GM23338 (cell line): Measurements from ENCODE around the gene NIT2.

ENCODE experiments used
- CREB1 ChIP-seq: fragments of 250-450 bp; sonication (Bioruptor Pico); IDR thresholded peaks from 2 replicates; pipeline ENCODE4 v1.5.0; 2020; ENCODE audit warnings: low read depth, mild to moderate bottlenecking, moderate library complexity
- EZH2 ChIP-seq: fragments of 200-600 bp; sonication (generic); IDR thresholded peaks from one replicate; pipeline ENCODE4 v1.8.0; 2017; ENCODE audit warnings: antibody characterized with exemption, mild to moderate bottlenecking, low read depth; ENCODE audit not compliant: unreplicated experiment
- EZH2phosphoT487 ChIP-seq: fragments of 200-600 bp; sonication (generic); IDR thresholded peaks from one replicate; pipeline ENCODE4 v1.8.1; 2018; ENCODE audit warnings: antibody characterized with exemption; ENCODE audit not compliant: unreplicated experiment
- NANOG ChIP-seq: IDR thresholded peaks from 2 replicates; pipeline ENCODE4 v1.6.1; 2016; ENCODE audit warnings: antibody characterized with exemption, borderline replicate concordance
- POLR2AphosphoS5 ChIP-seq: IDR thresholded peaks from 2 replicates; pipeline ENCODE4 v1.6.1; 2016; ENCODE audit warnings: antibody characterized with exemption, low read depth
- ZNF114 ChIP-seq: fragments of 250-450 bp; sonication (Bioruptor Pico); IDR thresholded peaks from 2 replicates; pipeline ENCODE4 v1.5.0; 2020; ENCODE audit warnings: mild to moderate bottlenecking, moderate library complexity
- TF ChIP-seq, protein P1 (sequence below), 2 experiments: fragments of 200-600 bp in 1 of 2; sonication (generic) in 1 of 2; conservative IDR thresholded peaks; 2 replicates each; pipeline versions ENCODE4 v1.5.1 to v1.6.1; 2016 to 2017; ENCODE audit warnings: antibody characterized with exemption in 2 of 2, low read depth in 2 of 2, mild to moderate bottlenecking in 2 of 2, moderate library complexity in 1 of 2
- TF ChIP-seq, protein P2 (sequence below): IDR thresholded peaks from one replicate; pipeline ENCODE4 v1.6.1; 2018; ENCODE audit warnings: antibody characterized with exemption; ENCODE audit not compliant: unreplicated experiment

DNA sequence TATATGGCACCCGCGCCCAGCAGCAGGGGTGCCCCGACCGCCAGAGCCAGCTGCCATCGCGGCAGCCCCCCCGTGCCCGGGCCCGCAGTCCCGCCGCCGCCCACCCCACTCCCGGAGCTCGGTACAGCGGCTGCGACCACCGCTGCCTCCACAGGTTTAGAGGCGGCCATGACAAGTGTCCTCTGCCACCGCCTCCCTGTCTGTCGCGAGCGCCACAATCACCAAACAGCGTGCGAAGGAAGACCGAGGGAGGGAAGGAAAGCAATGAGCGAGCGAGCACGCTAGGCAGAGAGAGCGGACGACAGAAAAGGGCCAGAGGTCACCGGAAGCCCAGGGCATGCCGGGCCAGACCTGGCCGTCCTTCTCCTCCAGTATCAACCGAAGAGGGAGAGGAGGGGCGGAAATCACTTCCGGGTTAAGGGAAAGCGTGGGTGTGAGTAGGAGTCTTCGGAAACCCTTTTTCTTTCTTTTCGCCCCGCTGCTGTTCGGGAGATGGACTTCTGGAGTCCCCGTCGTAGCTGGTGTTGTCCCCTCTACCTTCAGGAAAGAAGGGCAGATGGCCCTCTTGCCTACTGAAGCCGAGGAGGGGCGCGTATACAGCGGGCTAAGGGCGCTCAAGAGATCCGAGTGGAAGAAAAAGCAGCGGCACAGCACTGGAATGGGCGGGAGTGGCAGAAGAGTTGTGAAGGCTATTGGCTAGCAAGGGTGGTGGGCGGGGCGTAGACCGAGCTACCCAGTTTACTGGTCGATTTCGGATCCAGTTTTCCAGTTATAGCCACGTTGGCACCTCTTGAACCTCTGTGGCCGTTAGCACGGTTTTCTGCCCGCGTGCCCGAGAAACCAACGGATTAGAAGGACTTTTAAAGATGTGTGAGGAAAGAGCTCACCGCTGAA lies 66.5 kb downstream of the NIT2 start, which contains the start of the genes LNP1 and TOMM70:
- TF ChIP-seq POLR2AphosphoS5 (peak; percentile 85), EZH2 (no peak), CREB1 (no peak), NANOG (no peak), ZNF114 (CRISPR knock-in tag) (no peak), EZH2phosphoT487 (no peak)
- TF ChIP-seq, protein P1, sequence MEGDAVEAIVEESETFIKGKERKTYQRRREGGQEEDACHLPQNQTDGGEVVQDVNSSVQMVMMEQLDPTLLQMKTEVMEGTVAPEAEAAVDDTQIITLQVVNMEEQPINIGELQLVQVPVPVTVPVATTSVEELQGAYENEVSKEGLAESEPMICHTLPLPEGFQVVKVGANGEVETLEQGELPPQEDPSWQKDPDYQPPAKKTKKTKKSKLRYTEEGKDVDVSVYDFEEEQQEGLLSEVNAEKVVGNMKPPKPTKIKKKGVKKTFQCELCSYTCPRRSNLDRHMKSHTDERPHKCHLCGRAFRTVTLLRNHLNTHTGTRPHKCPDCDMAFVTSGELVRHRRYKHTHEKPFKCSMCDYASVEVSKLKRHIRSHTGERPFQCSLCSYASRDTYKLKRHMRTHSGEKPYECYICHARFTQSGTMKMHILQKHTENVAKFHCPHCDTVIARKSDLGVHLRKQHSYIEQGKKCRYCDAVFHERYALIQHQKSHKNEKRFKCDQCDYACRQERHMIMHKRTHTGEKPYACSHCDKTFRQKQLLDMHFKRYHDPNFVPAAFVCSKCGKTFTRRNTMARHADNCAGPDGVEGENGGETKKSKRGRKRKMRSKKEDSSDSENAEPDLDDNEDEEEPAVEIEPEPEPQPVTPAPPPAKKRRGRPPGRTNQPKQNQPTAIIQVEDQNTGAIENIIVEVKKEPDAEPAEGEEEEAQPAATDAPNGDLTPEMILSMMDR (conservative IDR thresholded peaks at IDR 0.05; ENCODE audit: low read depth in 2 of 2): no peak
- TF ChIP-seq, protein P2, sequence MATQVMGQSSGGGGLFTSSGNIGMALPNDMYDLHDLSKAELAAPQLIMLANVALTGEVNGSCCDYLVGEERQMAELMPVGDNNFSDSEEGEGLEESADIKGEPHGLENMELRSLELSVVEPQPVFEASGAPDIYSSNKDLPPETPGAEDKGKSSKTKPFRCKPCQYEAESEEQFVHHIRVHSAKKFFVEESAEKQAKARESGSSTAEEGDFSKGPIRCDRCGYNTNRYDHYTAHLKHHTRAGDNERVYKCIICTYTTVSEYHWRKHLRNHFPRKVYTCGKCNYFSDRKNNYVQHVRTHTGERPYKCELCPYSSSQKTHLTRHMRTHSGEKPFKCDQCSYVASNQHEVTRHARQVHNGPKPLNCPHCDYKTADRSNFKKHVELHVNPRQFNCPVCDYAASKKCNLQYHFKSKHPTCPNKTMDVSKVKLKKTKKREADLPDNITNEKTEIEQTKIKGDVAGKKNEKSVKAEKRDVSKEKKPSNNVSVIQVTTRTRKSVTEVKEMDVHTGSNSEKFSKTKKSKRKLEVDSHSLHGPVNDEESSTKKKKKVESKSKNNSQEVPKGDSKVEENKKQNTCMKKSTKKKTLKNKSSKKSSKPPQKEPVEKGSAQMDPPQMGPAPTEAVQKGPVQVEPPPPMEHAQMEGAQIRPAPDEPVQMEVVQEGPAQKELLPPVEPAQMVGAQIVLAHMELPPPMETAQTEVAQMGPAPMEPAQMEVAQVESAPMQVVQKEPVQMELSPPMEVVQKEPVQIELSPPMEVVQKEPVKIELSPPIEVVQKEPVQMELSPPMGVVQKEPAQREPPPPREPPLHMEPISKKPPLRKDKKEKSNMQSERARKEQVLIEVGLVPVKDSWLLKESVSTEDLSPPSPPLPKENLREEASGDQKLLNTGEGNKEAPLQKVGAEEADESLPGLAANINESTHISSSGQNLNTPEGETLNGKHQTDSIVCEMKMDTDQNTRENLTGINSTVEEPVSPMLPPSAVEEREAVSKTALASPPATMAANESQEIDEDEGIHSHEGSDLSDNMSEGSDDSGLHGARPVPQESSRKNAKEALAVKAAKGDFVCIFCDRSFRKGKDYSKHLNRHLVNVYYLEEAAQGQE: no peak
